ENCODE data around the gene GSTT4.

Gene GSTT4

GRCh38 chr22:24029304-24029703 is 24.1 kb upstream of the GSTT4 start:
- no peak overlapping the region for H3K27ac ChIP-seq
- no peak overlapping the region for H3K9ac ChIP-seq (ENCODE audit: insufficient read length)
- H3K4me3 ChIP-seq, result no peak overlapping the region
- peaks cover 12% of the 10 kb centered on the region for H3K36me3 ChIP-seq (ENCODE audit: insufficient read depth, low read length)
- TF ChIP-seq FOXP2 (optimal IDR thresholded peaks at IDR 0.05; ENCODE audit: control extremely low read depth, extremely low read length, insufficient read depth) (no peak), POLR2AphosphoS5 (IDR thresholded peaks at IDR 0.05; ENCODE audit: borderline replicate concordance, low read depth, low read length) (no peak), EZH2 (IDR thresholded peaks at IDR 0.05) (no peak)
- peaks cover under 1% of the 10 kb centered on the region; the same call in 1 of the 2 replicates for H3K9me3 ChIP-seq (ENCODE audit: low read depth, low read length)
- DNase-seq (ENCODE audit: low read depth, low spot score), result no peak

GRCh38 chr22:24028533-24028932 is 23.3 kb upstream of the GSTT4 start:
- TF ChIP-seq FOXP2 (optimal IDR thresholded peaks at IDR 0.05; ENCODE audit: control extremely low read depth, extremely low read length, insufficient read depth) (no peak), EZH2 (IDR thresholded peaks at IDR 0.05) (no peak)
- DNase-seq (ENCODE audit: low read depth, low spot score), result no peak
- Histone ChIP-seq H3K27ac (no peak overlapping the region), H3K36me3 (ENCODE audit: insufficient read depth, low read length) (peaks cover 13% of the 10 kb centered on the region), H3K9me3 (ENCODE audit: low read depth, low read length) (peaks cover 2% of the 10 kb centered on the region; the same call in 1 of the 2 replicates), H3K4me3 (no peak overlapping the region), H3K9ac (ENCODE audit: insufficient read length) (no peak overlapping the region)

- no peak for TF ChIP-seq FOXP2 (optimal IDR thresholded peaks at IDR 0.05; ENCODE audit: control extremely low read depth, extremely low read length, insufficient read depth)
- no peak for TF ChIP-seq EZH2 (IDR thresholded peaks at IDR 0.05)
- TF ChIP-seq POLR2AphosphoS5 (IDR thresholded peaks at IDR 0.05; ENCODE audit: borderline replicate concordance, low read depth, low read length), result no peak
- H3K27ac ChIP-seq, result no peak overlapping the region
- no peak overlapping the region for H3K9ac ChIP-seq (ENCODE audit: insufficient read length)
- no peak for DNase-seq (ENCODE audit: low read depth, low spot score)
- peaks cover 19% of the 10 kb centered on the region for H3K36me3 ChIP-seq (ENCODE audit: insufficient read depth, low read length)
- peaks cover 2% of the 10 kb centered on the region; the same call in 1 of the 2 replicates for H3K9me3 ChIP-seq (ENCODE audit: low read depth, low read length)
- H3K4me3 ChIP-seq, result no peak overlapping the region
These were observed 22.7 kb upstream of the GSTT4 start for GRCh38 chr22:24027991-24028390.

- no peak for DNase-seq (ENCODE audit: low read depth, low spot score)
- H3K9ac ChIP-seq (ENCODE audit: insufficient read length), result no peak overlapping the region
These were observed 22.2 kb upstream of the GSTT4 start for GRCh38 chr22:24027389-24027975.

GRCh38 chr22:24026733-24027132 is 21.5 kb upstream of the GSTT4 start:
- Histone ChIP-seq H3K27ac (no peak overlapping the region), H3K9me3 (ENCODE audit: low read depth, low read length) (peaks cover 2% of the 10 kb centered on the region; the same call in 1 of the 2 replicates), H3K36me3 (ENCODE audit: insufficient read depth, low read length) (peaks cover 20% of the 10 kb centered on the region), H3K4me3 (no peak overlapping the region), H3K9ac (ENCODE audit: insufficient read length) (no peak overlapping the region)
- DNase-seq (ENCODE audit: low read depth, low spot score), result no peak
- TF ChIP-seq FOXP2 (optimal IDR thresholded peaks at IDR 0.05; ENCODE audit: control extremely low read depth, extremely low read length, insufficient read depth), result no peak
- no peak for TF ChIP-seq POLR2AphosphoS5 (IDR thresholded peaks at IDR 0.05; ENCODE audit: borderline replicate concordance, low read depth, low read length)
- no peak for TF ChIP-seq EZH2 (IDR thresholded peaks at IDR 0.05)

More at GRCh38 chr22:24027389-24027975, 22.2 kb upstream of the GSTT4 start:
- no peak overlapping the region for H3K4me3 ChIP-seq
- TF ChIP-seq POLR2AphosphoS5 (IDR thresholded peaks at IDR 0.05; ENCODE audit: borderline replicate concordance, low read depth, low read length), result no peak
- H3K9me3 ChIP-seq (ENCODE audit: low read depth, low read length), result peaks cover 2% of the 10 kb centered on the region; the same call in 1 of the 2 replicates
- peaks cover 20% of the 10 kb centered on the region for H3K36me3 ChIP-seq (ENCODE audit: insufficient read depth, low read length)
- H3K27ac ChIP-seq, result no peak overlapping the region

GRCh38 chr22:24026056-24026455 is 20.8 kb upstream of the GSTT4 start:
- Histone ChIP-seq H3K27ac (no peak overlapping the region), H3K9me3 (ENCODE audit: low read depth, low read length) (peaks cover 2% of the 10 kb centered on the region; the same call in 1 of the 2 replicates), H3K4me3 (no peak overlapping the region), H3K9ac (ENCODE audit: insufficient read length) (no peak overlapping the region), H3K36me3 (ENCODE audit: insufficient read depth, low read length) (peaks cover 20% of the 10 kb centered on the region)
- no peak for DNase-seq (ENCODE audit: low read depth, low spot score)
- TF ChIP-seq EZH2 (IDR thresholded peaks at IDR 0.05) (no peak), FOXP2 (optimal IDR thresholded peaks at IDR 0.05; ENCODE audit: control extremely low read depth, extremely low read length, insufficient read depth) (no peak), POLR2AphosphoS5 (IDR thresholded peaks at IDR 0.05; ENCODE audit: borderline replicate concordance, low read depth, low read length) (no peak)

- Histone ChIP-seq H3K27ac (no peak overlapping the region), H3K36me3 (ENCODE audit: insufficient read depth, low read length) (peaks cover 20% of the 10 kb centered on the region), H3K9me3 (ENCODE audit: low read depth, low read length) (peaks cover 2% of the 10 kb centered on the region; the same call in 1 of the 2 replicates), H3K9ac (ENCODE audit: insufficient read length) (no peak overlapping the region), H3K4me3 (no peak overlapping the region)
- DNase-seq (ENCODE audit: low read depth, low spot score), result no peak
- TF ChIP-seq EZH2 (IDR thresholded peaks at IDR 0.05) (no peak), FOXP2 (optimal IDR thresholded peaks at IDR 0.05; ENCODE audit: control extremely low read depth, extremely low read length, insufficient read depth) (no peak), POLR2AphosphoS5 (IDR thresholded peaks at IDR 0.05; ENCODE audit: borderline replicate concordance, low read depth, low read length) (no peak)
These were observed 20.2 kb upstream of the GSTT4 start for GRCh38 chr22:24025475-24025874.

GRCh38 chr22:24024354-24024753 is 19.1 kb upstream of the GSTT4 start:
- Histone ChIP-seq H3K4me3 (no peak overlapping the region), H3K9me3 (ENCODE audit: low read depth, low read length) (peaks cover 2% of the 10 kb centered on the region; the same call in 1 of the 2 replicates), H3K9ac (ENCODE audit: insufficient read length) (no peak overlapping the region), H3K36me3 (ENCODE audit: insufficient read depth, low read length) (peaks cover 20% of the 10 kb centered on the region), H3K27ac (no peak overlapping the region)
- TF ChIP-seq FOXP2 (optimal IDR thresholded peaks at IDR 0.05; ENCODE audit: control extremely low read depth, extremely low read length, insufficient read depth), result no peak
- TF ChIP-seq EZH2 (IDR thresholded peaks at IDR 0.05), result no peak
- no peak for DNase-seq (ENCODE audit: low read depth, low spot score)

GRCh38 chr22:24023204-24023789 is 18.0 kb upstream of the GSTT4 start:
- no peak overlapping the region for H3K4me3 ChIP-seq
- peaks cover 20% of the 10 kb centered on the region for H3K36me3 ChIP-seq (ENCODE audit: insufficient read depth, low read length)
- no peak overlapping the region for H3K9ac ChIP-seq (ENCODE audit: insufficient read length)
- DNase-seq (ENCODE audit: low read depth, low spot score), result no peak
- H3K9me3 ChIP-seq (ENCODE audit: low read depth, low read length), result peaks cover 2% of the 10 kb centered on the region; the same call in 1 of the 2 replicates
- no peak overlapping the region for H3K27ac ChIP-seq
- no peak for TF ChIP-seq POLR2AphosphoS5 (IDR thresholded peaks at IDR 0.05; ENCODE audit: borderline replicate concordance, low read depth, low read length)
- TF ChIP-seq FOXP2 (optimal IDR thresholded peaks at IDR 0.05; ENCODE audit: control extremely low read depth, extremely low read length, insufficient read depth), result no peak
- no peak for TF ChIP-seq EZH2 (IDR thresholded peaks at IDR 0.05)

Measured in SK-N-MC (cell line).